GM23248 (cell line): ENCODE measurements around the gene ITGAL.

ENCODE experiments used
- EZH2 ChIP-seq: fragments of 200-600 bp; sonication (generic); IDR thresholded peaks from 2 replicates; pipeline ENCODE4 v1.6.1; 2018; ENCODE audit warnings: antibody characterized with exemption, mild to moderate bottlenecking; ENCODE audit not compliant: insufficient read depth, poor library complexity, severe bottlenecking
- EZH2phosphoT487 ChIP-seq: fragments of 200-600 bp; sonication (generic); IDR thresholded peaks from 2 replicates; pipeline ENCODE4 v1.6.1; 2018; ENCODE audit warnings: antibody characterized with exemption, moderate library complexity, mild to moderate bottlenecking, low read depth; ENCODE audit not compliant: insufficient read depth

DNA sequence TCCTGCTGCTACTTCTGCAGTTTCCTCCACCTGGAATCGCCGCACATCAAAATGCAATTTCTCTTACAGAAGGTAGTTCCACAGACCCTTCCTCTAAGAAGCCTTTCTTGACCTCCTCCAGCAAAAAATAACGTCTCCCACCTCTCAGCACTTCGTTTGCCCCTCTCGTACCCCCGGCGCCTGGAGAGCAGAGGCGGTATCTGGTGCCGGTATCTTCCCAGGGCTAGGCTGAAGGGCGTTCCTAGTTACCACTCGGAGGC lies 43.2 kb upstream of the ITGAL start:
- TF ChIP-seq EZH2 (no peak), EZH2phosphoT487 (no peak)
